Activated naive CD4-positive, alpha-beta T cell treated with anti-CD3 and anti-CD28 coated beads for 36 hours (primary cell): ENCODE results near the gene OST4. TPM values are rescaled to one million over a fixed set of nuclear protein-coding genes. Genes with fewer than 3 reads are reported as not detected.
A peak's percentile ranks its signal among the peaks of the same experiment; 100 is the strongest.

Source experiments
- CTCF ChIA-PET: fragments of 350-600 bp; sonication (Branson Sonifier 250); formaldehyde crosslinking; loops from one replicate; lab custom pipeline; 2021; ENCODE audit warnings: antibody characterized with exemption; lab: Charles Lee
- DNase-seq: peaks from one replicate; pipeline ENCODE4 v3.0.0-alpha.2; 2020
- H3K27ac Mint-ChIP-seq: one replicate; pipeline ENCODE4 v1.8.0; 2021; ENCODE audit warnings: mild to moderate bottlenecking, mixed read lengths
- H3K27me3 Mint-ChIP-seq: one replicate; pipeline ENCODE4 v1.8.0; 2021; ENCODE audit warnings: low read depth, mixed read lengths
- H3K36me3 Mint-ChIP-seq: one replicate; pipeline ENCODE4 v1.8.0; 2021; ENCODE audit warnings: low read depth, mixed read lengths
- H3K4me1 Mint-ChIP-seq: one replicate; pipeline ENCODE4 v1.8.0; 2021; ENCODE audit warnings: low read depth, mixed read lengths
- H3K4me3 Mint-ChIP-seq: one replicate; pipeline ENCODE4 v1.8.0; 2021; ENCODE audit warnings: mild to moderate bottlenecking, moderate library complexity, mixed read lengths
- H3K9me3 Mint-ChIP-seq: one replicate; pipeline ENCODE4 v1.8.0; 2021; ENCODE audit warnings: mixed read lengths
- intact Hi-C: fragments of 100-400 bp; cut with micrococcal nuclease; formaldehyde crosslinking; loops from one replicate; pipeline ENCODE4 v1.15.1; 2023
- total RNA-seq, 2 experiments: library from RNA; stranded (reverse); gene quantifications; one replicate each; pipeline ENCODE4 v1.2.3, GENCODE V29; 2021

OST4 gene
- total RNA-seq, 2 experiments from 2014 or later: 257 to 282 TPM

- no peak for DNase-seq
- Mint-ChIP-seq H3K36me3 (peaks cover 1% of the 10 kb centered on the region), H3K4me1 (peaks cover 12% of the 10 kb centered on the region), H3K27ac (no peak overlapping the region), H3K9me3 (no peaks in the 10 kb centered on the region), H3K4me3 (no peak overlapping the region), H3K27me3 (no peaks in the 10 kb centered on the region)
- CTCF ChIA-PET: interaction anchor here (1.0 to 4.7 kb wide), 7 partner anchors 8 to 203 kb away, joined by 3 to 33 read pairs (median 5); no protein-coding TSS in a partner anchor
- intact Hi-C loops: no loop called here
Observed at GRCh38 chr2:27100036-27100435, 28.6 kb upstream of the OST4 start.

- no peak for DNase-seq
- Mint-ChIP-seq H3K27ac (no peak overlapping the region), H3K27me3 (no peaks in the 10 kb centered on the region), H3K9me3 (no peaks in the 10 kb centered on the region), H3K36me3 (peaks cover 1% of the 10 kb centered on the region), H3K4me1 (peaks cover 12% of the 10 kb centered on the region), H3K4me3 (no peak overlapping the region)
- intact Hi-C loops: loop anchor here (5.0 kb wide), 1 partner anchor 163 kb away; the partner anchor contains the start of gene SLC30A3
- CTCF ChIA-PET: interaction anchor here (0.6 to 4.7 kb wide), 8 partner anchors 10 to 204 kb away, joined by 3 to 33 read pairs (median 5); no protein-coding TSS in a partner anchor
Observed at GRCh38 chr2:27099334-27099955, 28.0 kb upstream of the OST4 start.

GRCh38 chr2:27097341-27097740 lies 25.9 kb upstream of the OST4 start:
- peaks cover 1% of the 10 kb centered on the region for H3K36me3 Mint-ChIP-seq
- no peaks in the 10 kb centered on the region for H3K27me3 Mint-ChIP-seq
- H3K9me3 Mint-ChIP-seq: no peaks in the 10 kb centered on the region
- no peak overlapping the region for H3K27ac Mint-ChIP-seq
- intact Hi-C loops: loop anchor here (5.0 kb wide), 1 partner anchor 165 kb away; the partner anchor contains the start of gene SLC30A3
- H3K4me1 Mint-ChIP-seq: peaks cover 12% of the 10 kb centered on the region
- CTCF ChIA-PET: interaction anchor here (0.6 to 4.7 kb wide), 5 partner anchors 26 to 183 kb away, joined by 3 to 33 read pairs (median 4); partner anchors contain the start of gene ABHD1
- no peak overlapping the region for H3K4me3 Mint-ChIP-seq
- no peak for DNase-seq

- H3K9me3 Mint-ChIP-seq: no peaks in the 10 kb centered on the region
- H3K4me3 Mint-ChIP-seq: no peak overlapping the region
- H3K27me3 Mint-ChIP-seq: no peaks in the 10 kb centered on the region
- CTCF ChIA-PET: interaction anchor here (0.5 to 4.7 kb wide), 8 partner anchors 9 to 183 kb away, joined by 3 to 33 read pairs (median 4); partner anchors contain the start of gene ABHD1
- no peak overlapping the region for H3K27ac Mint-ChIP-seq
- peaks cover 1% of the 10 kb centered on the region for H3K36me3 Mint-ChIP-seq
- no peak for DNase-seq
- intact Hi-C loops: loop anchor here (5.0 kb wide), 1 partner anchor 165 kb away; the partner anchor contains the start of gene SLC30A3
- H3K4me1 Mint-ChIP-seq: peaks cover 12% of the 10 kb centered on the region
Observed at GRCh38 chr2:27096748-27097297, 25.4 kb upstream of the OST4 start.

- intact Hi-C loops: loop anchor here (5.0 kb wide), 1 partner anchor 166 kb away; the partner anchor contains the start of gene SLC30A3
- DNase-seq: peak; percentile 66
- peaks cover 1% of the 10 kb centered on the region for H3K36me3 Mint-ChIP-seq
- peaks cover 14% of the 10 kb centered on the region for H3K4me1 Mint-ChIP-seq
- H3K27ac Mint-ChIP-seq: no peak overlapping the region
- CTCF ChIA-PET: interaction anchor here (0.5 to 4.7 kb wide), 5 partner anchors 9 to 184 kb away, joined by 3 to 33 read pairs (median 4); partner anchors contain the start of gene ABHD1
- no peaks in the 10 kb centered on the region for H3K27me3 Mint-ChIP-seq
- H3K4me3 Mint-ChIP-seq: peak overlapping the region; percentile 62
- H3K9me3 Mint-ChIP-seq: no peaks in the 10 kb centered on the region
Observed at GRCh38 chr2:27095745-27096651, 24.5 kb upstream of the OST4 start.

- Mint-ChIP-seq H3K9me3 (no peaks in the 10 kb centered on the region), H3K4me3 (no peak overlapping the region), H3K4me1 (peaks cover 14% of the 10 kb centered on the region), H3K36me3 (peaks cover 1% of the 10 kb centered on the region), H3K27ac (no peak overlapping the region), H3K27me3 (no peaks in the 10 kb centered on the region)
- CTCF ChIA-PET: interaction anchor here (1.2 kb wide), 1 partner anchor 8 kb away, joined by 6 read pairs; no protein-coding TSS in a partner anchor
- intact Hi-C loops: loop anchor here (5.0 kb wide), 1 partner anchor 167 kb away; the partner anchor contains the start of gene SLC30A3
- no peak for DNase-seq
Observed at GRCh38 chr2:27095427-27095744, 23.9 kb upstream of the OST4 start.

- intact Hi-C loops: no loop called here
- no peaks in the 10 kb centered on the region for H3K27me3 Mint-ChIP-seq
- no peaks in the 10 kb centered on the region for H3K36me3 Mint-ChIP-seq
- no peak for DNase-seq
- peaks cover 18% of the 10 kb centered on the region for H3K4me1 Mint-ChIP-seq
- H3K27ac Mint-ChIP-seq: no peak overlapping the region
- no peak overlapping the region for H3K4me3 Mint-ChIP-seq
- CTCF ChIA-PET: interaction anchor here (0.8 to 1.0 kb wide), 3 partner anchors 13 to 43 kb away, joined by 3 read pairs; partner anchors contain the start of gene AGBL5
- H3K9me3 Mint-ChIP-seq: no peaks in the 10 kb centered on the region
Observed at GRCh38 chr2:27094353-27094984, 23.0 kb upstream of the OST4 start.

- intact Hi-C loops: no loop called here
- Mint-ChIP-seq H3K27me3 (no peaks in the 10 kb centered on the region), H3K4me1 (peaks cover 19% of the 10 kb centered on the region), H3K4me3 (no peak overlapping the region), H3K9me3 (no peaks in the 10 kb centered on the region), H3K36me3 (no peaks in the 10 kb centered on the region), H3K27ac (no peak overlapping the region)
- CTCF ChIA-PET: interaction anchor here (0.8 to 1.0 kb wide), 3 partner anchors 12 to 43 kb away, joined by 3 read pairs; partner anchors contain the start of gene AGBL5
- DNase-seq: no peak
Observed at GRCh38 chr2:27093430-27094352, 22.2 kb upstream of the OST4 start.

- Mint-ChIP-seq H3K27me3 (no peaks in the 10 kb centered on the region), H3K4me3 (no peak overlapping the region), H3K27ac (no peak overlapping the region), H3K9me3 (no peaks in the 10 kb centered on the region), H3K4me1 (peaks cover 24% of the 10 kb centered on the region), H3K36me3 (no peaks in the 10 kb centered on the region)
- intact Hi-C loops: no loop called here
- CTCF ChIA-PET: no interaction called here
- DNase-seq: no peak
Observed at GRCh38 chr2:27092696-27093429, 21.4 kb upstream of the OST4 start.
